Naive thymus-derived CD4-positive, alpha-beta T cell (primary cell): ENCODE results near the gene TAPBP. TPM values are rescaled to one million over a fixed set of nuclear protein-coding genes. Genes with fewer than 3 reads are reported as not detected.

Source experiments
- ATAC-seq: fragments of 150-1000 bp; cut with Tn5 transposase; 2 replicates; pipeline ENCODE4 v1.10.0; 2021; ENCODE audit warnings: mild to moderate bottlenecking, moderate library complexity
- CTCF ChIA-PET: fragments of 350-600 bp; sonication (Branson Sonifier 250); formaldehyde crosslinking; loops from one replicate; lab custom pipeline; 2021; ENCODE audit warnings: antibody characterized with exemption; lab: Charles Lee
- POLR2A ChIA-PET: fragments of 350-600 bp; sonication (Branson Sonifier 250); formaldehyde crosslinking; loops from one replicate; lab custom pipeline; 2021; ENCODE audit warnings: antibody characterized with exemption, inconsistent platforms; lab: Charles Lee
- DNase-seq, 9 donors: peaks; one replicate each; pipeline versions ENCODE4 v3.0.0 to v3.0.0-alpha.2; 2020 to 2022; ENCODE audit warnings: mixed read lengths in 1 of 9
- H3K27ac ChIP-seq: one replicate; pipeline ENCODE4 v1.7.0; 2013; ENCODE audit warnings: mild to moderate bottlenecking, low read depth, low read length, moderate library complexity
- H3K27me3 ChIP-seq, 2 donors: one replicate each; pipeline ENCODE4 v1.7.0; 2013; ENCODE audit warnings: low read length in 2 of 2, mild to moderate bottlenecking in 2 of 2, moderate library complexity in 2 of 2; ENCODE audit not compliant: control insufficient read depth in 2 of 2, insufficient read depth in 2 of 2
- H3K36me3 ChIP-seq, 3 experiments: 1 replicate in 2 of 3; 2 replicates in 1 of 3; pipeline ENCODE4 v1.7.0; 2013; ENCODE audit warnings: low read length in 3 of 3, mild to moderate bottlenecking in 3 of 3, moderate library complexity in 1 of 3; ENCODE audit not compliant: insufficient read depth in 3 of 3, control insufficient read depth in 2 of 3
- H3K4me1 ChIP-seq, 2 donors: one replicate each; pipeline ENCODE4 v1.7.0; 2013; ENCODE audit warnings: low read length in 2 of 2, mild to moderate bottlenecking in 2 of 2, moderate library complexity in 1 of 2; ENCODE audit not compliant: control insufficient read depth in 2 of 2, insufficient read depth in 2 of 2
- H3K4me3 ChIP-seq: 2 replicates; pipeline ENCODE4 v1.7.0; 2013; ENCODE audit warnings: mild to moderate bottlenecking, low read length
- H3K9me3 ChIP-seq, 3 experiments: 1 replicate in 2 of 3; 2 replicates in 1 of 3; pipeline ENCODE4 v1.7.0; 2013; ENCODE audit warnings: low read length in 3 of 3; ENCODE audit not compliant: control insufficient read depth in 2 of 3
- H3K27ac Mint-ChIP-seq, 9 donors: one replicate each; pipeline ENCODE4 v1.8.0; 2020 to 2022; ENCODE audit warnings: mixed read lengths in 9 of 9, mild to moderate bottlenecking in 8 of 9, moderate library complexity in 5 of 9, inconsistent platforms in 2 of 9
- H3K27me3 Mint-ChIP-seq, 5 donors: one replicate each; pipeline ENCODE4 v1.8.0; 2021 to 2022; ENCODE audit warnings: mixed read lengths in 5 of 5, mild to moderate bottlenecking in 1 of 5
- H3K36me3 Mint-ChIP-seq, 5 donors: one replicate each; pipeline ENCODE4 v1.8.0; 2020 to 2022; ENCODE audit warnings: mixed read lengths in 5 of 5, mild to moderate bottlenecking in 3 of 5, inconsistent platforms in 1 of 5
- H3K4me1 Mint-ChIP-seq, 7 donors: one replicate each; pipeline ENCODE4 v1.8.0; 2020 to 2022; ENCODE audit warnings: mixed read lengths in 7 of 7, mild to moderate bottlenecking in 3 of 7, inconsistent platforms in 1 of 7
- H3K4me3 Mint-ChIP-seq, 10 donors: one replicate each; pipeline ENCODE4 v1.8.0; 2020 to 2022; ENCODE audit warnings: mild to moderate bottlenecking in 10 of 10, mixed read lengths in 10 of 10, moderate library complexity in 6 of 10, inconsistent platforms in 2 of 10
- H3K9me3 Mint-ChIP-seq, 11 donors: one replicate each; pipeline ENCODE4 v1.8.0; 2020 to 2022; ENCODE audit warnings: mixed read lengths in 11 of 11, mild to moderate bottlenecking in 4 of 11, inconsistent platforms in 1 of 11, moderate library complexity in 1 of 11
- intact Hi-C, 2 donors: fragments of 100-400 bp; cut with micrococcal nuclease; formaldehyde crosslinking; loops; one replicate each; pipeline ENCODE4 v1.15.1; 2023
- polyA plus RNA-seq, 2 donors: library from polyadenylated mRNA; unstranded; fragments of 300-500 nt; fragmentation: Illumina TruSeq; gene quantifications; one replicate each; pipeline ENCODE4 v1.2.3, GENCODE V29; 2021
- total RNA-seq, 6 experiments: library from RNA in 5 of 6; stranded (reverse) in 5 of 6; gene quantifications; 1 replicate in 5 of 6; 2 replicates in 1 of 6; pipeline ENCODE4 v1.2.3 and lab custom pipeline; 2021 to 2026

Gene TAPBP
- total and polyA plus RNA-seq, 7 experiments from 2014 or later: 196 to 386 (median 287) TPM

- peaks cover 0 to 34% (median 8%) of the 10 kb centered on the region in 5 donors for H3K36me3 Mint-ChIP-seq
- peak overlapping the region; percentile 97 to 99 (median 98) for H3K27ac Mint-ChIP-seq
- ChIA-PET POLR2A (interaction anchor here (0.7 to 5.3 kb wide), 16 partner anchors 8 to 328 kb away, joined by 3 to 65 read pairs (median 5); partner anchors contain the start of genes B3GALT4, CUTA, PFDN6 and RGL2), CTCF (interaction anchor here (1.0 to 2.5 kb wide), 4 partner anchors 11 to 35 kb away, joined by 3 to 30 read pairs (median 6); partner anchors contain the start of gene B3GALT4)
- peak overlapping the region; percentile 99 for H3K27ac ChIP-seq
- no peaks in the 10 kb centered on the region for H3K27me3 ChIP-seq
- H3K27me3 Mint-ChIP-seq: no peaks in the 10 kb centered on the region
- peak; percentile 65 for ATAC-seq
- DNase-seq: peak; percentile 51 to 94 (median 79)
- intact Hi-C loops: loop anchor here (1.0 to 10.0 kb wide), 7 partner anchors 13 to 922 kb away; partner anchors contain the start of genes B3GALT4 (in 2 of the 2), HMGA1 (in 1 of the 2), KIFC1 (in 1 of the 2) and PSMB9 (in 1 of the 2)
- H3K9me3 Mint-ChIP-seq: no peaks in the 10 kb centered on the region
- H3K4me1 ChIP-seq: peaks cover 33 to 38% of the 10 kb centered on the region in 2 donors
- peaks cover 5 to 31% (median 7%) of the 10 kb centered on the region in 3 experiments for H3K36me3 ChIP-seq
- H3K4me1 Mint-ChIP-seq: peaks cover 30 to 68% (median 54%) of the 10 kb centered on the region in 7 donors
- peak overlapping the region; percentile 81 to 100 (median 99) for H3K4me3 Mint-ChIP-seq
- H3K9me3 ChIP-seq: no peaks in the 10 kb centered on the region
- H3K4me3 ChIP-seq: peak overlapping the region; percentile 97
Observed at GRCh38 chr6:33312361-33313104, 1.3 kb downstream of the TAPBP start.

- intact Hi-C loops: no loop called here
- DNase-seq (no peak), ATAC-seq (no peak)
- Histone ChIP-seq H3K4me1 (peaks cover 9 to 17% of the 10 kb centered on the region in 2 donors), H3K9me3 (no peaks in the 10 kb centered on the region), H3K36me3 (peaks cover 30 to 60% (median 30%) of the 10 kb centered on the region in 3 experiments), H3K27me3 (no peaks in the 10 kb centered on the region), H3K4me3 (no peak overlapping the region), H3K27ac (peak overlapping the region; percentile 18)
- CTCF ChIA-PET: no interaction called here
- POLR2A ChIA-PET: interaction anchor here (1.0 to 2.3 kb wide), 3 partner anchors 38 to 112 kb away, joined by 3 to 8 read pairs (median 5); partner anchors contain the start of gene CUTA
- H3K27ac Mint-ChIP-seq: peak overlapping the region in 6 of 9 donors; percentile 8 to 72 (median 52)
- H3K4me3 Mint-ChIP-seq: peak overlapping the region in 2 of 10 donors; percentile 1 to 4
- no peaks in the 10 kb centered on the region for H3K27me3 Mint-ChIP-seq
- H3K36me3 Mint-ChIP-seq: peaks cover 4 to 25% (median 13%) of the 10 kb centered on the region in 5 donors
- no peaks in the 10 kb centered on the region for H3K9me3 Mint-ChIP-seq
- peaks cover 23 to 51% (median 43%) of the 10 kb centered on the region in 7 donors for H3K4me1 Mint-ChIP-seq
Observed at GRCh38 chr6:33306356-33306755, 7.5 kb downstream of the TAPBP start.

GRCh38 chr6:33305052-33305451 lies 8.8 kb downstream of the TAPBP start:
- Histone ChIP-seq H3K4me3 (no peak overlapping the region), H3K27ac (no peak overlapping the region), H3K36me3 (peaks cover 30 to 54% (median 30%) of the 10 kb centered on the region in 3 experiments), H3K27me3 (no peaks in the 10 kb centered on the region), H3K4me1 (peaks cover 10% of the 10 kb centered on the region in 2 donors), H3K9me3 (no peaks in the 10 kb centered on the region)
- no peak for ATAC-seq
- Mint-ChIP-seq H3K4me1 (peaks cover 28 to 56% (median 47%) of the 10 kb centered on the region in 7 donors), H3K27me3 (no peaks in the 10 kb centered on the region), H3K9me3 (no peaks in the 10 kb centered on the region), H3K4me3 (no peak overlapping the region), H3K36me3 (peaks cover 4 to 25% (median 12%) of the 10 kb centered on the region in 5 donors), H3K27ac (peak overlapping the region in 2 of 9 donors; percentile 51 to 77)
- intact Hi-C loops: no loop called here
- ChIA-PET CTCF (interaction anchor here (1.0 to 1.2 kb wide), 2 partner anchors 18 to 40 kb away, joined by 3 read pairs; no protein-coding TSS in a partner anchor), POLR2A (interaction anchor here (1.0 to 1.2 kb wide), 3 partner anchors 10 to 113 kb away, joined by 3 to 6 read pairs (median 4); partner anchors contain the start of gene CUTA)
- no peak for DNase-seq

GRCh38 chr6:33304216-33304615 lies 9.7 kb downstream of the TAPBP start:
- Mint-ChIP-seq H3K27ac (peak overlapping the region in 3 of 9 donors; percentile 70 to 80 (median 77)), H3K27me3 (no peaks in the 10 kb centered on the region)
- peaks cover 10 to 13% of the 10 kb centered on the region in 2 donors for H3K4me1 ChIP-seq

GRCh38 chr6:33301877-33302276 lies 12.0 kb downstream of the TAPBP start:
- no peak for ATAC-seq
- DNase-seq: no peak
- Mint-ChIP-seq H3K36me3 (peaks cover 4 to 28% (median 11%) of the 10 kb centered on the region in 5 donors), H3K27me3 (peaks cover 0 to 3% (median 0%) of the 10 kb centered on the region in 5 donors), H3K27ac (peak overlapping the region in 7 of 9 donors; percentile 3 to 99 (median 72)), H3K4me3 (peak overlapping the region in 2 of 10 donors; percentile 3 to 97), H3K9me3 (peaks cover 0 to 7% (median 0%) of the 10 kb centered on the region in 11 donors), H3K4me1 (peaks cover 34 to 58% (median 54%) of the 10 kb centered on the region in 7 donors)
- Histone ChIP-seq H3K9me3 (no peaks in the 10 kb centered on the region), H3K27me3 (no peaks in the 10 kb centered on the region), H3K27ac (peak overlapping the region; percentile 30), H3K4me1 (peaks cover 10 to 19% of the 10 kb centered on the region in 2 donors), H3K36me3 (peaks cover 25 to 50% (median 30%) of the 10 kb centered on the region in 3 experiments), H3K4me3 (no peak overlapping the region)
- intact Hi-C loops: no loop called here
- ChIA-PET CTCF (interaction anchor here (0.9 to 2.7 kb wide), 4 partner anchors 12 to 45 kb away, joined by 3 to 13 read pairs (median 6); partner anchors contain the start of genes PFDN6 and WDR46), POLR2A (interaction anchor here (1.1 to 3.2 kb wide), 8 partner anchors 9 to 43 kb away, joined by 3 to 39 read pairs (median 6); partner anchors contain the start of genes B3GALT4, RPS18, TAPBP and VPS52)

More at GRCh38 chr6:33304216-33304615, 9.7 kb downstream of the TAPBP start:
- peaks cover 34 to 65% (median 54%) of the 10 kb centered on the region in 7 donors for H3K4me1 Mint-ChIP-seq
- Histone ChIP-seq H3K27me3 (no peaks in the 10 kb centered on the region), H3K27ac (no peak overlapping the region), H3K4me3 (no peak overlapping the region), H3K36me3 (peaks cover 30 to 52% (median 30%) of the 10 kb centered on the region in 3 experiments), H3K9me3 (no peaks in the 10 kb centered on the region)
- no peak for ATAC-seq
- intact Hi-C loops: no loop called here
- CTCF ChIA-PET: interaction anchor here (1.0 kb wide), 1 partner anchor 41 kb away, joined by 3 read pairs; no protein-coding TSS in a partner anchor
- POLR2A ChIA-PET: no interaction called here
- H3K9me3 Mint-ChIP-seq: peaks cover 0 to 3% (median 0%) of the 10 kb centered on the region in 11 donors
- H3K36me3 Mint-ChIP-seq: peaks cover 4 to 31% (median 16%) of the 10 kb centered on the region in 5 donors
- no peak overlapping the region for H3K4me3 Mint-ChIP-seq
- DNase-seq: no peak
